ENCODE data around the gene CABCOCO1.

Gene CABCOCO1

DNA sequence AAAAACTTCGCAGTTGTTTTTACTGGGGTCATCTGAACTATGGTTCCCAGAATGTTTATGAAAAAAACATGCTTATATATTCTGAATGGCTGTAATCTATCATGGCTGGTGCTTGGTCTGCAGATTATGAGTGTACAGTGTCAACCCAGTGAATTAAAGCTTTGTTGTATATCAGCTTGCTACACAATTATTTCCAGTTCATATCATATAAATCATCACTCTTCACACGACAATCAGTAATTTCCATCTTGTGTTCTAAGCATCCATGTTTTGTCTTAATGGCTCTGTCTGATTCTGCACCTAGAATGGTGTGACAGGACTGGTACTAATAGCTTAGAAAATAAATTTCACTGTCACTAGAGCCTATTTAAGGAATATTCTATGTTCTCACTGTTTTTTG lies 83.6 kb downstream of the CABCOCO1 start:
- Histone ChIP-seq H3K27me3 (no peaks in the 10 kb centered on the region), H3K4me3 (no peak overlapping the region), H3K9me3 (no peaks in the 10 kb centered on the region), H3K27ac (no peak overlapping the region), H3K36me3 (no peaks in the 10 kb centered on the region), H3K4me1 (peaks cover 0 to 32% (median 12%) of the 10 kb centered on the region in 4 donors)
- DNase-seq = no peak
- TF ChIP-seq, protein P1, sequence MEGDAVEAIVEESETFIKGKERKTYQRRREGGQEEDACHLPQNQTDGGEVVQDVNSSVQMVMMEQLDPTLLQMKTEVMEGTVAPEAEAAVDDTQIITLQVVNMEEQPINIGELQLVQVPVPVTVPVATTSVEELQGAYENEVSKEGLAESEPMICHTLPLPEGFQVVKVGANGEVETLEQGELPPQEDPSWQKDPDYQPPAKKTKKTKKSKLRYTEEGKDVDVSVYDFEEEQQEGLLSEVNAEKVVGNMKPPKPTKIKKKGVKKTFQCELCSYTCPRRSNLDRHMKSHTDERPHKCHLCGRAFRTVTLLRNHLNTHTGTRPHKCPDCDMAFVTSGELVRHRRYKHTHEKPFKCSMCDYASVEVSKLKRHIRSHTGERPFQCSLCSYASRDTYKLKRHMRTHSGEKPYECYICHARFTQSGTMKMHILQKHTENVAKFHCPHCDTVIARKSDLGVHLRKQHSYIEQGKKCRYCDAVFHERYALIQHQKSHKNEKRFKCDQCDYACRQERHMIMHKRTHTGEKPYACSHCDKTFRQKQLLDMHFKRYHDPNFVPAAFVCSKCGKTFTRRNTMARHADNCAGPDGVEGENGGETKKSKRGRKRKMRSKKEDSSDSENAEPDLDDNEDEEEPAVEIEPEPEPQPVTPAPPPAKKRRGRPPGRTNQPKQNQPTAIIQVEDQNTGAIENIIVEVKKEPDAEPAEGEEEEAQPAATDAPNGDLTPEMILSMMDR (IDR thresholded peaks at IDR 0.05) = no peak
- intact Hi-C loops (cut with DNase I; ENCODE audit: low total_unique reads) = no loop called here

DNA sequence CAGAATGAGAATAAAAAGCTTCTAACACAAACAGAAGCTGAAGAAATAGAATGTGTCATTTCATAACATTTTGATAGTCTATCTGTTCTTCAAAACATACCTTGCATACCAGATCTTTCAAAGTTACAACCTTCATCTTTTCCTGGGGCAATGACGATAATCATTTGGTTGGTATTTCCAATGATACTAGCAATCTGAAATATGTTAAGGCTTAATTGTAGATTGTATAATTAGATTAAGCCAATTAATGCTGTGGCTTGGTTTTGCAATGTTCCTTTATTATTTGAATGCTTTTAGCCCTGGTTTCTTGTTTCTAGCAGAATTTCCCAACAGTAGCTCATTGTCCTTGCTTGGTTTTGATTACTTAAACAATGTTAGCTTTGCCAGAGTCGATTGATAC lies 84.6 kb downstream of the CABCOCO1 start:
- intact Hi-C loops (cut with DNase I; ENCODE audit: low total_unique reads) = no loop called here
- Histone ChIP-seq H3K27ac (no peak overlapping the region), H3K9me3 (no peaks in the 10 kb centered on the region), H3K4me3 (no peak overlapping the region), H3K4me1 (peaks cover 0 to 41% (median 15%) of the 10 kb centered on the region in 4 donors), H3K27me3 (no peaks in the 10 kb centered on the region), H3K36me3 (no peaks in the 10 kb centered on the region)
- TF ChIP-seq, protein P1 (IDR thresholded peaks at IDR 0.05) = no peak
- no peak for DNase-seq

- H3K27me3 ChIP-seq = no peaks in the 10 kb centered on the region
- H3K9me3 ChIP-seq = no peaks in the 10 kb centered on the region
- H3K4me3 ChIP-seq = no peak overlapping the region
- H3K36me3 ChIP-seq = no peaks in the 10 kb centered on the region
- no peak for DNase-seq
- intact Hi-C loops (cut with DNase I; ENCODE audit: low total_unique reads) = no loop called here
- peaks cover 0 to 61% (median 22%) of the 10 kb centered on the region in 4 donors for H3K4me1 ChIP-seq
- TF ChIP-seq, protein P1 (IDR thresholded peaks at IDR 0.05) = no peak
- H3K27ac ChIP-seq = peak overlapping the region; percentile 25 to 67
These were observed 86.6 kb downstream of the CABCOCO1 start for GRCh38 chr10:61749291-61749690.

- no peaks in the 10 kb centered on the region for H3K27me3 ChIP-seq
- H3K27ac ChIP-seq = peak overlapping the region; percentile 61 to 67
- H3K4me3 ChIP-seq = no peak overlapping the region
- H3K9me3 ChIP-seq = no peaks in the 10 kb centered on the region
- intact Hi-C loops (cut with DNase I; ENCODE audit: low total_unique reads) = no loop called here
- H3K4me1 ChIP-seq = peaks cover 0 to 70% (median 28%) of the 10 kb centered on the region in 4 donors
- H3K36me3 ChIP-seq = no peaks in the 10 kb centered on the region
- TF ChIP-seq, protein P1 (IDR thresholded peaks at IDR 0.05) = peak; percentile 30 to 31
- peak; percentile 34 to 66 for DNase-seq
These were observed 88.3 kb downstream of the CABCOCO1 start for GRCh38 chr10:61750943-61751471.

DNA sequence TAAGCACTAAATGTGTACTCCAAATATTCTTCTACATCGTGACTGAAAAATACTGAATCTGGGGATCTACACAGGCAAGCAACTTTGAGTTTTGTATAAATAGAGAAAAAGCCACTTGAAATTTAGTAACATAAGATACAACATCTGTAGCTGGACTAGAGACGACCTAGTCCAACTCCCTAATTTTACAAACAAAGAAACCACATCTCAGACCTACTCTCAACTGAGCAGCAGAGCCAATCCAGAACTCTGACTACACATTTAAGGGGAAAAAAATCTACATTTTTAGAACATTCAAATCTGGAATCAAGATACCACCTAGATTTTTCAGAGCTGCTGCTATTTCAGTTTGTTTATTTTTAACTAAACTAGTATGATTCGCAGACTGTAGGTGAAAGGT lies 88.9 kb downstream of the CABCOCO1 start:
- TF ChIP-seq, protein P1 (IDR thresholded peaks at IDR 0.05) = no peak
- intact Hi-C loops (cut with DNase I; ENCODE audit: low total_unique reads) = no loop called here
- Histone ChIP-seq H3K9me3 (no peaks in the 10 kb centered on the region), H3K36me3 (no peaks in the 10 kb centered on the region), H3K4me3 (no peak overlapping the region), H3K27ac (peak overlapping the region; percentile 61 to 67), H3K27me3 (no peaks in the 10 kb centered on the region), H3K4me1 (peaks cover 0 to 71% (median 28%) of the 10 kb centered on the region in 4 donors)
- no peak for DNase-seq

All from tibial artery (tissue), 4 donors.